Stimulated activated CD4-positive, alpha-beta T cell treated with anti-CD3 and anti-CD28 coated beads, Interleukin-1b, Interleukin-23, amount 100 ng/mL, for 1 hour (primary cell): ENCODE measurements around the gene UBE4A.

ENCODE experiments used
- DNase-seq, 2 donors: peaks; one replicate each; pipeline ENCODE4 v3.0.0-alpha.2; 2020; ENCODE audit warnings: low read depth in 2 of 2

UBE4A gene

GRCh38 chr11:118342503-118343161, 16.8 kb upstream of the UBE4A start, which contains the start of gene CD3D:
TSS of gene CD3D (minus strand) at chr11:118342705. CDS start at chr11:118342607, 98 bp downstream.
- DNase-seq = peak; percentile 45 to 55

GRCh38 chr11:118343248-118343647, 16.2 kb upstream of the UBE4A start:
- DNase-seq = no peak

- peak in 1 of 2 donors; percentile 53 for DNase-seq
Observed at GRCh38 chr11:118343981-118344515, 15.4 kb upstream of the UBE4A start, which contains the start of gene CD3G. TSS of gene CD3G (plus strand) at chr11:118344344. CDS start at chr11:118344424, 80 bp downstream.

GRCh38 chr11:118349475-118349874, 9.9 kb upstream of the UBE4A start:
- no peak for DNase-seq

GRCh38 chr11:118353084-118353710, 6.2 kb upstream of the UBE4A start:
- DNase-seq = no peak

GRCh38 chr11:118358071-118358470, 1.3 kb upstream of the UBE4A start:
- DNase-seq = no peak

GRCh38 chr11:118364956-118365615, 5.7 kb downstream of the UBE4A start:
- DNase-seq = no peak

GRCh38 chr11:118366287-118366686, 6.9 kb downstream of the UBE4A start:
- DNase-seq = no peak

GRCh38 chr11:118370774-118371173, 11.4 kb downstream of the UBE4A start:
- no peak for DNase-seq

GRCh38 chr11:118373263-118373662, 13.9 kb downstream of the UBE4A start:
- DNase-seq = no peak

- DNase-seq = no peak
Observed at GRCh38 chr11:118373871-118374270, 14.5 kb downstream of the UBE4A start.

- no peak for DNase-seq
Observed at GRCh38 chr11:118374729-118375128, 15.3 kb downstream of the UBE4A start.

- DNase-seq = no peak
Observed at GRCh38 chr11:118375978-118376377, 16.6 kb downstream of the UBE4A start.

GRCh38 chr11:118379497-118379896, 20.1 kb downstream of the UBE4A start:
- DNase-seq = no peak

- DNase-seq = no peak
Observed at GRCh38 chr11:118380571-118380970, 21.2 kb downstream of the UBE4A start.

GRCh38 chr11:118382954-118383353, 23.6 kb downstream of the UBE4A start:
- DNase-seq = no peak

GRCh38 chr11:118383657-118384056, 24.3 kb downstream of the UBE4A start:
- DNase-seq = no peak

GRCh38 chr11:118396097-118396501, 36.7 kb downstream of the UBE4A start:
- DNase-seq = no peak

- DNase-seq = no peak
Observed at GRCh38 chr11:118397448-118397847, 38.0 kb downstream of the UBE4A start.

- peak in 1 of 2 donors; percentile 14 for DNase-seq
Observed at GRCh38 chr11:118398791-118399559, 39.6 kb downstream of the UBE4A start.

- peak; percentile 77 to 81 for DNase-seq
Observed at GRCh38 chr11:118401151-118401879, 41.9 kb downstream of the UBE4A start, which contains the start of gene ATP5MG. TSS of gene ATP5MG (plus strand) at chr11:118401606. CDS start at chr11:118401666, 60 bp downstream.
